Panc1 (cell line): ENCODE data around the gene FOXO4. TPM values are rescaled to one million over a fixed set of nuclear protein-coding genes. Genes with fewer than 3 reads are reported as not detected.

Source experiments
- ATAC-seq: fragments of 200-7000 bp; cut with Tn5 transposase; 2 replicates; pipeline ENCODE4 v1.9.1; 2020; ENCODE audit warnings: mild to moderate bottlenecking, moderate library complexity
- BruUV-seq: library from RNA; stranded (reverse); fragments of 400-500 nt; replicated peaks from 2 replicates; lab custom pipeline; 2021; lab: Mats Ljungman, UMichigan
- CTCF ChIA-PET: fragments of 300-600 bp; sonication (Branson Sonifier 250); formaldehyde crosslinking; loops from one replicate; lab custom pipeline; 2022; ENCODE audit warnings: antibody characterized with exemption; lab: Charles Lee
- POLR2A ChIA-PET: fragments of 300-600 bp; sonication (Branson Sonifier 250); formaldehyde crosslinking; loops from one replicate; lab custom pipeline; 2022; ENCODE audit warnings: antibody characterized with exemption; lab: Charles Lee
- DNase-seq: peaks from one replicate; pipeline ENCODE4 v3.0.0-alpha.2; 2010; ENCODE audit warnings: low read depth, low spot score
- H3K27ac ChIP-seq: 2 replicates; pipeline ENCODE4 v1.5.1; 2011; ENCODE audit warnings: mild to moderate bottlenecking, low read length, inconsistent platforms
- H3K27me3 ChIP-seq: fragments of 200-500 bp; sonication (Bioruptor generic); 2 replicates; pipeline ENCODE4 v1.6.0; 2014; ENCODE audit warnings: low read length, inconsistent platforms; ENCODE audit not compliant: control insufficient read depth, insufficient read depth
- H3K36me3 ChIP-seq: fragments of 200-500 bp; sonication (Bioruptor generic); 2 replicates; pipeline ENCODE4 v1.5.1; 2014; ENCODE audit warnings: inconsistent platforms, mild to moderate bottlenecking, low read length, moderate library complexity; ENCODE audit not compliant: control insufficient read depth, insufficient read depth
- H3K4me1 ChIP-seq: 2 replicates; pipeline ENCODE4 v1.5.1; 2011; ENCODE audit warnings: inconsistent platforms, mild to moderate bottlenecking, low read length, moderate library complexity; ENCODE audit not compliant: control insufficient read depth, insufficient read depth
- H3K4me3 ChIP-seq, 2 experiments: 2 replicates each; pipeline ENCODE4 v1.5.1; 2011 to 2012; ENCODE audit warnings: low read depth in 2 of 2, low read length in 2 of 2, mild to moderate bottlenecking in 2 of 2, inconsistent platforms in 1 of 2, moderate library complexity in 1 of 2
- H3K9me3 ChIP-seq: fragments of 200-500 bp; sonication (Bioruptor generic); 2 replicates; pipeline ENCODE4 v1.5.1; 2014; ENCODE audit warnings: low read depth, mild to moderate bottlenecking, inconsistent platforms, low read length, moderate library complexity; ENCODE audit not compliant: control insufficient read depth, insufficient read depth
- CTCF ChIP-seq: fragments of 450-650 bp; IDR thresholded peaks from 2 replicates; pipeline ENCODE4 v1.5.1; 2017; ENCODE audit warnings: mild to moderate bottlenecking
- POLR2AphosphoS5 ChIP-seq: IDR thresholded peaks from 2 replicates; pipeline ENCODE4 v1.6.1; 2012; ENCODE audit warnings: mild to moderate bottlenecking, low read depth, low read length, moderate library complexity
- REST ChIP-seq, 2 experiments: IDR thresholded peaks; 2 replicates each; pipeline ENCODE4 v1.6.1; 2011 to 2012; ENCODE audit warnings: low read depth in 2 of 2, control low read depth in 1 of 2, low read length in 1 of 2, mild to moderate bottlenecking in 1 of 2, moderate library complexity in 1 of 2; ENCODE audit not compliant: insufficient read depth in 1 of 2
- TCF7L2 ChIP-seq: IDR thresholded peaks from 2 replicates; pipeline ENCODE4 v1.6.1; 2011; ENCODE audit warnings: mild to moderate bottlenecking, low read depth, low read length, inconsistent platforms
- in situ Hi-C: cut with HindIII; loops from 2 replicates; pipeline ENCODE4 v1.10.0; 2016; ENCODE audit warnings: low sequenced_read_pairs, low pct_unique_long_range_greater_than_20kb
- intact Hi-C: fragments of 100-400 bp; cut with micrococcal nuclease; formaldehyde crosslinking; loops from one replicate; pipeline ENCODE4 v1.10.0; 2022; ENCODE audit not compliant: unreplicated experiment
- total RNA-seq: library from RNA; stranded (reverse); gene quantifications from one replicate; pipeline ENCODE4 v1.2.1, GENCODE V29; 2021; ENCODE audit not compliant: unreplicated experiment

Gene FOXO4
- total RNA-seq, 1 experiment from 2014 or later = 2.9 TPM

- no peak for DNase-seq
- CTCF ChIA-PET = no interaction called here
- H3K36me3 ChIP-seq = no peaks in the 10 kb centered on the region
- H3K9me3 ChIP-seq = no peaks in the 10 kb centered on the region
- H3K4me1 ChIP-seq = no peaks in the 10 kb centered on the region; the same call in 1 of the 2 replicates
- peaks cover 4% of the 10 kb centered on the region for H3K27me3 ChIP-seq
- POLR2A ChIA-PET = no interaction called here
- no peak for TF ChIP-seq CTCF
- no peak for TF ChIP-seq TCF7L2
- no peak for TF ChIP-seq REST (IDR thresholded peaks at IDR 0.05; ENCODE audit: insufficient read depth in 1 of 2, low read depth in 2 of 2, low read length in 1 of 2)
- BruUV-seq = no TSS peak
- H3K27ac ChIP-seq = no peak overlapping the region
- ATAC-seq = no peak
- intact Hi-C loops = loop anchor here (5.0 kb wide), 1 partner anchor 81 kb away; no protein-coding TSS in a partner anchor
- in situ Hi-C loops = no loop called here
- peak overlapping the region; percentile 57 to 74 for H3K4me3 ChIP-seq
Observed at GRCh38 chrX:71096760-71097032, 1.0 kb downstream of the FOXO4 start.

- Histone ChIP-seq H3K4me3 (no peak overlapping the region), H3K4me1 (no peaks in the 10 kb centered on the region; the same call in 1 of the 2 replicates), H3K9me3 (no peaks in the 10 kb centered on the region), H3K27ac (no peak overlapping the region), H3K36me3 (no peaks in the 10 kb centered on the region), H3K27me3 (peaks cover 4% of the 10 kb centered on the region)
- peak; percentile 67 for TF ChIP-seq CTCF
- no peak for TF ChIP-seq TCF7L2
- DNase-seq (no peak), ATAC-seq (no peak)
- ChIA-PET CTCF (no interaction called here), POLR2A (no interaction called here)
- intact Hi-C loops (loop anchor here (5.0 kb wide), 1 partner anchor 79 kb away; no protein-coding TSS in a partner anchor), in situ Hi-C loops (no loop called here)
- no TSS peak for BruUV-seq
Observed at GRCh38 chrX:71098302-71098701, 2.7 kb downstream of the FOXO4 start.

GRCh38 chrX:71098951-71099506 is 3.4 kb downstream of the FOXO4 start:
- no peak overlapping the region for H3K27ac ChIP-seq
- TF ChIP-seq TCF7L2 = no peak
- no peak for TF ChIP-seq REST (IDR thresholded peaks at IDR 0.05; ENCODE audit: insufficient read depth in 1 of 2, low read depth in 2 of 2, low read length in 1 of 2)
- TF ChIP-seq POLR2AphosphoS5 = no peak
- POLR2A ChIA-PET = no interaction called here
- no peak for ATAC-seq
- H3K4me1 ChIP-seq = peaks cover 4% of the 10 kb centered on the region; the same call in 1 of the 2 replicates
- H3K36me3 ChIP-seq = no peaks in the 10 kb centered on the region
- intact Hi-C loops (loop anchor here (5.0 kb wide), 1 partner anchor 78 kb away; no protein-coding TSS in a partner anchor), in situ Hi-C loops (no loop called here)
- H3K27me3 ChIP-seq = peaks cover 4% of the 10 kb centered on the region
- BruUV-seq = no TSS peak
- H3K9me3 ChIP-seq = no peaks in the 10 kb centered on the region
- H3K4me3 ChIP-seq = no peak overlapping the region
- no peak for DNase-seq
- CTCF ChIA-PET = interaction anchor here (1.0 kb wide), 1 partner anchor 79 kb away, joined by 4 read pairs; no protein-coding TSS in a partner anchor
